HCEC 1CT (cell line): ENCODE data around the gene HTR4.

Source experiments
- DNase-seq: peaks from one replicate; pipeline ENCODE4 v3.0.0-alpha.2; 2017

Gene HTR4

GRCh38 chr5:148660346-148660660 lies 6.0 kb upstream of the HTR4 start:
- no peak for DNase-seq

- DNase-seq, result no peak
These were observed 5.5 kb upstream of the HTR4 start for GRCh38 chr5:148659641-148660345.

- no peak for DNase-seq
These were observed 964 bp downstream of the HTR4 start for GRCh38 chr5:148653291-148653835.

GRCh38 chr5:148651528-148651927 lies 2.8 kb downstream of the HTR4 start:
- no peak for DNase-seq

GRCh38 chr5:148645527-148645926 lies 8.8 kb downstream of the HTR4 start:
- DNase-seq, result no peak

GRCh38 chr5:148641735-148642134 lies 12.6 kb downstream of the HTR4 start:
- DNase-seq, result no peak

- no peak for DNase-seq
These were observed 13.9 kb downstream of the HTR4 start for GRCh38 chr5:148640471-148640870.

GRCh38 chr5:148639081-148639480 lies 15.2 kb downstream of the HTR4 start:
- no peak for DNase-seq

- DNase-seq, result no peak
These were observed 18.0 kb downstream of the HTR4 start for GRCh38 chr5:148636353-148636752.

- DNase-seq, result no peak
These were observed 18.8 kb downstream of the HTR4 start for GRCh38 chr5:148635321-148636083.

- DNase-seq, result no peak
These were observed 21.3 kb downstream of the HTR4 start for GRCh38 chr5:148633067-148633377.

GRCh38 chr5:148632255-148633066 lies 21.9 kb downstream of the HTR4 start:
- DNase-seq, result no peak

GRCh38 chr5:148626986-148627385 lies 27.3 kb downstream of the HTR4 start:
- DNase-seq, result no peak

- DNase-seq, result no peak
These were observed 28.2 kb downstream of the HTR4 start for GRCh38 chr5:148626081-148626613.

- DNase-seq, result no peak
These were observed 29.1 kb downstream of the HTR4 start for GRCh38 chr5:148625250-148625649.

- no peak for DNase-seq
These were observed 30.6 kb downstream of the HTR4 start for GRCh38 chr5:148623741-148624140.

- DNase-seq, result no peak
These were observed 31.2 kb downstream of the HTR4 start for GRCh38 chr5:148623101-148623500.

- no peak for DNase-seq
These were observed 33.6 kb downstream of the HTR4 start for GRCh38 chr5:148620696-148621095.

GRCh38 chr5:148620091-148620490 lies 34.2 kb downstream of the HTR4 start:
- no peak for DNase-seq

- DNase-seq, result no peak
These were observed 34.8 kb downstream of the HTR4 start for GRCh38 chr5:148619484-148619883.

GRCh38 chr5:148615644-148616275 lies 38.6 kb downstream of the HTR4 start:
- peak; percentile 11 for DNase-seq

- no peak for DNase-seq
These were observed 46.9 kb downstream of the HTR4 start for GRCh38 chr5:148607406-148607805.

- no peak for DNase-seq
These were observed 48.0 kb downstream of the HTR4 start for GRCh38 chr5:148606296-148606695.
